LNCaP clone FGC (cell line): ENCODE measurements around the gene CDK5RAP3.
"Not testable (repeated sequence)": the region's sequence is repeated elsewhere in the genome, so short reads cannot be mapped to it uniquely, and the experiment has no call there.

Source experiments
- DNase-seq: peaks from one replicate; pipeline ENCODE4 v3.0.0-alpha.2; 2011; ENCODE audit warnings: low read depth
- H3K4me3 ChIP-seq: 2 replicates; pipeline ENCODE4 v1.5.1; 2011; ENCODE audit warnings: mild to moderate bottlenecking, low read depth, low read length, control low read depth
- TF ChIP-seq, protein P1 (sequence below): IDR thresholded peaks from 2 replicates; pipeline ENCODE4 v1.5.1; 2012; ENCODE audit warnings: mild to moderate bottlenecking; ENCODE audit not compliant: control insufficient read depth, insufficient read depth; ENCODE audit errors: extremely low read depth

Gene CDK5RAP3

DNA sequence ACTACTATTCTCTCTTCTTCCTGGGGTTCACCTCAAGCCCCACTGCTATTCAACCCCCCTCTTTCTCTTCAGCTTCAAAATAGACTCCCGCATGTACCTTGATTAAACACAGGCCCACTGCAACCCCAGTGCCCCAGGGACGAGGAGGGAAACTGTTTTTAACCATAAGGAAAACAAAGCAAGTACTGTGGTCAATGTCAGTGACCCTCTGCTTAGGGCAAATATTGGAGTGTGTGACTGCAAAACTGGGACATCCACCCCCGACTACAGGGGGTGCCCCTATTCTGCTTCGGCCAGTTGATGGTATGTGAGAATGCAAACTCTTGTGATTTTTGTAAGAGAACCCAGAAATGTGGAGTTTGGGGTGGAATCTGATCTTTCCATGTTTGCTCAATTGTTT lies 39.1 kb upstream of the CDK5RAP3 start:
- no peak for DNase-seq
- H3K4me3 ChIP-seq, result no peak overlapping the region
- TF ChIP-seq, protein P1, sequence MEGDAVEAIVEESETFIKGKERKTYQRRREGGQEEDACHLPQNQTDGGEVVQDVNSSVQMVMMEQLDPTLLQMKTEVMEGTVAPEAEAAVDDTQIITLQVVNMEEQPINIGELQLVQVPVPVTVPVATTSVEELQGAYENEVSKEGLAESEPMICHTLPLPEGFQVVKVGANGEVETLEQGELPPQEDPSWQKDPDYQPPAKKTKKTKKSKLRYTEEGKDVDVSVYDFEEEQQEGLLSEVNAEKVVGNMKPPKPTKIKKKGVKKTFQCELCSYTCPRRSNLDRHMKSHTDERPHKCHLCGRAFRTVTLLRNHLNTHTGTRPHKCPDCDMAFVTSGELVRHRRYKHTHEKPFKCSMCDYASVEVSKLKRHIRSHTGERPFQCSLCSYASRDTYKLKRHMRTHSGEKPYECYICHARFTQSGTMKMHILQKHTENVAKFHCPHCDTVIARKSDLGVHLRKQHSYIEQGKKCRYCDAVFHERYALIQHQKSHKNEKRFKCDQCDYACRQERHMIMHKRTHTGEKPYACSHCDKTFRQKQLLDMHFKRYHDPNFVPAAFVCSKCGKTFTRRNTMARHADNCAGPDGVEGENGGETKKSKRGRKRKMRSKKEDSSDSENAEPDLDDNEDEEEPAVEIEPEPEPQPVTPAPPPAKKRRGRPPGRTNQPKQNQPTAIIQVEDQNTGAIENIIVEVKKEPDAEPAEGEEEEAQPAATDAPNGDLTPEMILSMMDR, result no peak

DNA sequence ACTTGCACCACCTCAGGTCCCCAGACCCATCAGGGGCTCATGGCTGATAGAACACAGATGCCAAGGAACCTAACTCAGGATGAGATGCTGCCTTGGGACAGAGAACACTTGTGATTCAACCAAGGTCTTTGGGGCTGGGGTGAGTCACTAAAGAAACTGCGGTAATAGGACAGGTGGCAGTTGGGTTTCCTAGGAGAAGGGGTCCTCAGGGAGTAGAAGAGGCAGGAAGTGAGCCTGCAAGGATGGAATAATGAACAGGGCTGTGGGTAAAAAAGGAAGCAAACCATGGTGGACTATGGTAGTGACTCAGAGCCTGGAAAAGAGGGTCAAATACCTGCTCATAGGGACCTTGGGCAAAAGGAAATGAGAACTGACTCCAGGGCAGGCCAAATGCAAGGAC lies 36.1 kb upstream of the CDK5RAP3 start:
- DNase-seq, result no peak
- TF ChIP-seq, protein P1, result no peak
- H3K4me3 ChIP-seq, result no peak overlapping the region

DNA sequence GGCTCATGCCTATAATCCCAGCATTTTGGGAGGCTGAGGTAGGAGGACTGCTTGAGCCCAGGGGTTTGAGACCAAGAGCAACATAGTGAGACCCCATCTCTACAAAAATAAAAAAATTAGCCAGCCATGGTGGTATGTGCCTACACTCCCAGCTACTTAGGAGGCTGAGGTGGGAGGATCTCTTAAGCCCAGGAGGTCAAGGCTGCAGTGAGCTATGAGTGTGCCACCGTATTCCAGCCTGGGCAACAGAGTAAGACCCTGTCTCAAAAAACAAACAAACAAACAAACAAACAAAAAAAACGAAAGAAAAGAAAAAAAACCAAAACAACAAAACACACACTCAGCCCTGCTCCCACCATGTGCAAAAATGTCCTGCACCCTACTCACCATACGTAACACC lies 35.4 kb upstream of the CDK5RAP3 start:
- H3K4me3 ChIP-seq, DNase-seq: not testable (repeated sequence)

DNA sequence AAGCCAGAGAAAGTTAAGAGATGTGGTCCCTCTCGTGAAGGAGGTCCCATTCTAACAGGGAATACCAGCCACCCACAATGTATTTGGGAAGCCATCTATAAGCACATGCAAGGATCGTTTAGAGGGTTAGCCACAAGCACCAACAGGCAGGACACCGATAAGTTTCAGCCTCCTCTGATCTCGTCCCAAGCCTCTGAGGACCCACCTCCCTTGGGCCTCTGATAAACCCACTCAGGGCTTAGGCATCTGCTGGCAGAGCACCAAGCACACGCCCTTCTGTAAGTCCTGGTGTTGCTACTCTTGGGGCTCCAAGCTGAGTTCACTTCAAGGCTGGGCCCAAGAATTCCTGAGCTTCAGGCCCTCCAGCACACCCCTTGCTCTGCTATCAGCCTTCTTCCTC lies 35.0 kb upstream of the CDK5RAP3 start:
- TF ChIP-seq, protein P1, result no peak

DNA sequence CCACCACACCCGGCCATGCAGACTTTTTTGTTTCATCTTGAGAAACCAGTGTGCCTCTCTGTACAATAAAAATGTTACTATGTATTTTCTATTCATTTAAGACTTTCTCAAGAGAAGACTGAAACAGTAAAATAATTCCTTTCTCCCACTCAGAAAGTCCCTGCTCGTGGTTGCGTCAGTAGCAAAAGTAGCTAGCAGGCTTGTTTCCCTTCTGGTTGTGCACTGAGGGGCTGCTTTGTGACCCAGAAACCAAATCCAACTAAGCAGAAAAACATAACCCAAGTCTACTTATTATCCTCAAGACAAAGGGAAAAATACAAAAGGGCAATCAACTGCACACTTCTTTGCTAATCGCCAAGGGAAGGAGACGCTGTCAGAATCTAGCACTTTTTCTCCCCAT lies 33.0 kb upstream of the CDK5RAP3 start:
- no peak overlapping the region for H3K4me3 ChIP-seq
- TF ChIP-seq, protein P1, result no peak
- no peak for DNase-seq

More for the DNA sequence above, 35.0 kb upstream of the CDK5RAP3 start:
- DNase-seq, result no peak
- no peak overlapping the region for H3K4me3 ChIP-seq

DNA sequence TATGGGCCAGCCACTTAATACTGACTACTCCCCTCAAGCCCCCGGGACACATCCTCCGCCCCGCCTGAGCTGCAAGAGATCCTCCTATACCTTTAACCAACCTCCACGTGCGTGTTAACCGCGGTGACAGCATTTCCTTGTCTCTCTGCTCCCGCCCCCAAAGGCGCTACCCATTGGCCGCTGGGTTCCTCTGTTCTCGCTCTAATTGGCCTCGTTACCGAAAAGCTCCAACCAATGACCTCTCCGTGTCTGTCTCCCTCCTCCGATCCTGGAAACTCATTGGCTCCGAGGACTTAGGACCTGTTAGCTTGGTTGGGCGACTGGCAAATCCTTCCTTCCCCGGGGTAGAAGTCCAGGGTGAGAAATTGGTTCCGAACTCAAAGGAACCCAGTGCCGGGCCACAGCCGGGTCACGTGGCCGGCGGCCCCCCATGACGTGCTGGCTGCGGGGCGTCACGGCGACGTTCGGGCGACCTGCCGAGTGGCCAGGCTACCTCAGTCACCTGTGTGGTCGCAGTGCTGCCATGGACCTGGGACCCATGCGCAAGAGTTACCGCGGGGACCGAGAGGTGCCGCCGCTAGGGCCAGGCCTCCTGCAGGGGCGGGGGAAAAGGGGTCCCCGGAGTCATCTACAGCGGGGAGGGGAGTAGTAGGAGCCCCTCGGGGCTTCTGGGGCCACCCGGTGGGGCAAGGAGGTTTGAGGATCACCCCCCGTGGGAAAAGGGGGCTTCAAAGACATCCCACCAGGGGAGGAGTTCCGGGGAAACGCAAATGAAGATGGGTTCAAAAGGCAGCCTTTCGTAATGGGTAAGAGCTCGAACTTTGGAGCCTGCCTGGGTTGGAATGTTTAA lies 29.4 kb upstream of the CDK5RAP3 start, which contains the start of gene PNPO:
Gene PNPO, plus strand, starts transcription at position 326 of the 850 bp plus-strand sequence. Its CDS starts 105 bp downstream, at position 431.
- peak; percentile 99 for DNase-seq
- H3K4me3 ChIP-seq, result peak within 1 kb of the TSS; percentile 98
- TF ChIP-seq, protein P1, result no peak

DNA sequence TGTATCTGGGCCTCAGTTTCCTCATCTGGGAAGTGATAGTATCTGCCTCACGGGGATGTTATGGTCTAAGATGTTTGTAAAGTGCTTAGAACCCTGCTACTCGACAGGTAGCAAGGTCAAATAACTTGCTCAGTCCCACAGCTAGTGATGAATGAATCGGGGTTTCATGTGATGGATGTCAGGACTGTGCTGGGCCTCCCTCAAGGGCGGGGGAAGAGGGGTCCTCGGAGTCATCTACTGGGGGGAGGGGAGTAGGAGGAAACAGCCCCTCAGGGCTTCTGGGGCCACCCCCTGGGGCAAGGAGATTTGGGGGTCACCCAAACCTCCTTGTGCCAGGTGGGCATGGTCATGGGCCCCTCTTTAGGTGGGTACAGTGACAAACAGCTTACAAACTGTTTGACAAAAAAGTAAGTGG lies 28.8 kb upstream of the CDK5RAP3 start:
- DNase-seq, result no peak
- TF ChIP-seq, protein P1, result no peak
- H3K4me3 ChIP-seq, result peak overlapping the region; percentile 98
